OCI-LY3 (cell line): ENCODE results near the gene ADPGK.

Experiments used
- EZH2phosphoT487 ChIP-seq: fragments of 200-600 bp; shearing (Covaris generic); IDR thresholded peaks from 2 replicates; pipeline ENCODE4 v1.6.1; 2018; ENCODE audit warnings: antibody characterized with exemption, mixed run types, low read depth
- TF ChIP-seq, protein P1 (sequence below): fragments of 200-600, 300-600 bp; sonication (generic); IDR thresholded peaks from 2 replicates; pipeline ENCODE4 v1.5.1; 2014; ENCODE audit warnings: antibody characterized with exemption, low read length, low read depth

DNA sequence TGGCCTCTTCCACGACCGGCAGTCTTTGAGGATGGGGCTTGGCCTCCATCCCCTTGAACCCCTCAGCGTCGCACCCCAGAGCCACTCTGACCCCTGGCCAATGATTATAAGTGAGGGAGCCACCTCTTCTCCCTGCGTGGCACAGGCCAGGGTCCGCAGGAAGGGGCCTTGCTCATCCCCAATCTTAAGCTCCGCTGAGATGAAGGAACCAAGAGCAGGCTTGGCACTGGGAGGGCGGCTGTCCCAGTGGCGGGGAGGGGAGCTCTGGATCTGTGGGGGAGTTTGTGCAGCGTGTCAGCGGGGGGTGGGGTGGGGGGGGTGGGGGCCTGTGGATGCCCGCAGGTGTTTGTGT is 13.8 kb upstream of the ADPGK start:
- TF ChIP-seq, protein P1, sequence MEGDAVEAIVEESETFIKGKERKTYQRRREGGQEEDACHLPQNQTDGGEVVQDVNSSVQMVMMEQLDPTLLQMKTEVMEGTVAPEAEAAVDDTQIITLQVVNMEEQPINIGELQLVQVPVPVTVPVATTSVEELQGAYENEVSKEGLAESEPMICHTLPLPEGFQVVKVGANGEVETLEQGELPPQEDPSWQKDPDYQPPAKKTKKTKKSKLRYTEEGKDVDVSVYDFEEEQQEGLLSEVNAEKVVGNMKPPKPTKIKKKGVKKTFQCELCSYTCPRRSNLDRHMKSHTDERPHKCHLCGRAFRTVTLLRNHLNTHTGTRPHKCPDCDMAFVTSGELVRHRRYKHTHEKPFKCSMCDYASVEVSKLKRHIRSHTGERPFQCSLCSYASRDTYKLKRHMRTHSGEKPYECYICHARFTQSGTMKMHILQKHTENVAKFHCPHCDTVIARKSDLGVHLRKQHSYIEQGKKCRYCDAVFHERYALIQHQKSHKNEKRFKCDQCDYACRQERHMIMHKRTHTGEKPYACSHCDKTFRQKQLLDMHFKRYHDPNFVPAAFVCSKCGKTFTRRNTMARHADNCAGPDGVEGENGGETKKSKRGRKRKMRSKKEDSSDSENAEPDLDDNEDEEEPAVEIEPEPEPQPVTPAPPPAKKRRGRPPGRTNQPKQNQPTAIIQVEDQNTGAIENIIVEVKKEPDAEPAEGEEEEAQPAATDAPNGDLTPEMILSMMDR = no peak
- no peak for TF ChIP-seq EZH2phosphoT487
